Naive thymus-derived CD4-positive, alpha-beta T cell (primary cell): Measurements from ENCODE around the gene KLK15. TPM values are rescaled to one million over a fixed set of nuclear protein-coding genes. Genes with fewer than 3 reads are reported as not detected.

ENCODE experiments used
- ATAC-seq: fragments of 150-1000 bp; cut with Tn5 transposase; 2 replicates; pipeline ENCODE4 v1.10.0; 2021; ENCODE audit warnings: mild to moderate bottlenecking, moderate library complexity
- CTCF ChIA-PET: fragments of 350-600 bp; sonication (Branson Sonifier 250); formaldehyde crosslinking; loops from one replicate; lab custom pipeline; 2021; ENCODE audit warnings: antibody characterized with exemption; lab: Charles Lee
- POLR2A ChIA-PET: fragments of 350-600 bp; sonication (Branson Sonifier 250); formaldehyde crosslinking; loops from one replicate; lab custom pipeline; 2021; ENCODE audit warnings: antibody characterized with exemption, inconsistent platforms; lab: Charles Lee
- DNase-seq, 9 donors: peaks; one replicate each; pipeline versions ENCODE4 v3.0.0 to v3.0.0-alpha.2; 2020 to 2022; ENCODE audit warnings: mixed read lengths in 1 of 9
- H3K27ac ChIP-seq: one replicate; pipeline ENCODE4 v1.7.0; 2013; ENCODE audit warnings: mild to moderate bottlenecking, low read depth, low read length, moderate library complexity
- H3K27me3 ChIP-seq, 2 donors: one replicate each; pipeline ENCODE4 v1.7.0; 2013; ENCODE audit warnings: low read length in 2 of 2, mild to moderate bottlenecking in 2 of 2, moderate library complexity in 2 of 2; ENCODE audit not compliant: control insufficient read depth in 2 of 2, insufficient read depth in 2 of 2
- H3K36me3 ChIP-seq, 3 experiments: 1 replicate in 2 of 3; 2 replicates in 1 of 3; pipeline ENCODE4 v1.7.0; 2013; ENCODE audit warnings: low read length in 3 of 3, mild to moderate bottlenecking in 3 of 3, moderate library complexity in 1 of 3; ENCODE audit not compliant: insufficient read depth in 3 of 3, control insufficient read depth in 2 of 3
- H3K4me1 ChIP-seq, 2 donors: one replicate each; pipeline ENCODE4 v1.7.0; 2013; ENCODE audit warnings: low read length in 2 of 2, mild to moderate bottlenecking in 2 of 2, moderate library complexity in 1 of 2; ENCODE audit not compliant: control insufficient read depth in 2 of 2, insufficient read depth in 2 of 2
- H3K4me3 ChIP-seq: 2 replicates; pipeline ENCODE4 v1.7.0; 2013; ENCODE audit warnings: mild to moderate bottlenecking, low read length
- H3K9me3 ChIP-seq, 3 experiments: 1 replicate in 2 of 3; 2 replicates in 1 of 3; pipeline ENCODE4 v1.7.0; 2013; ENCODE audit warnings: low read length in 3 of 3; ENCODE audit not compliant: control insufficient read depth in 2 of 3
- H3K27ac Mint-ChIP-seq, 9 donors: one replicate each; pipeline ENCODE4 v1.8.0; 2020 to 2022; ENCODE audit warnings: mixed read lengths in 9 of 9, mild to moderate bottlenecking in 8 of 9, moderate library complexity in 5 of 9, inconsistent platforms in 2 of 9
- H3K27me3 Mint-ChIP-seq, 5 donors: one replicate each; pipeline ENCODE4 v1.8.0; 2021 to 2022; ENCODE audit warnings: mixed read lengths in 5 of 5, mild to moderate bottlenecking in 1 of 5
- H3K36me3 Mint-ChIP-seq, 5 donors: one replicate each; pipeline ENCODE4 v1.8.0; 2020 to 2022; ENCODE audit warnings: mixed read lengths in 5 of 5, mild to moderate bottlenecking in 3 of 5, inconsistent platforms in 1 of 5
- H3K4me1 Mint-ChIP-seq, 7 donors: one replicate each; pipeline ENCODE4 v1.8.0; 2020 to 2022; ENCODE audit warnings: mixed read lengths in 7 of 7, mild to moderate bottlenecking in 3 of 7, inconsistent platforms in 1 of 7
- H3K4me3 Mint-ChIP-seq, 10 donors: one replicate each; pipeline ENCODE4 v1.8.0; 2020 to 2022; ENCODE audit warnings: mild to moderate bottlenecking in 10 of 10, mixed read lengths in 10 of 10, moderate library complexity in 6 of 10, inconsistent platforms in 2 of 10
- H3K9me3 Mint-ChIP-seq, 11 donors: one replicate each; pipeline ENCODE4 v1.8.0; 2020 to 2022; ENCODE audit warnings: mixed read lengths in 11 of 11, mild to moderate bottlenecking in 4 of 11, inconsistent platforms in 1 of 11, moderate library complexity in 1 of 11
- intact Hi-C, 2 donors: fragments of 100-400 bp; cut with micrococcal nuclease; formaldehyde crosslinking; loops; one replicate each; pipeline ENCODE4 v1.15.1; 2023
- polyA plus RNA-seq, 2 donors: library from polyadenylated mRNA; unstranded; fragments of 300-500 nt; fragmentation: Illumina TruSeq; gene quantifications; one replicate each; pipeline ENCODE4 v1.2.3, GENCODE V29; 2021
- total RNA-seq, 6 experiments: library from RNA in 5 of 6; stranded (reverse) in 5 of 6; gene quantifications; 1 replicate in 5 of 6; 2 replicates in 1 of 6; pipeline ENCODE4 v1.2.3 and lab custom pipeline; 2021 to 2026

The KLK15 gene
- total and polyA plus RNA-seq, 7 experiments from 2014 or later, result not detected

- POLR2A ChIA-PET, result no interaction called here
- H3K9me3 ChIP-seq, result no peaks in the 10 kb centered on the region
- H3K27me3 ChIP-seq, result peaks cover 0 to 4% of the 10 kb centered on the region in 2 donors
- no peak for DNase-seq
- peaks cover 0 to 8% (median 0%) of the 10 kb centered on the region in 7 donors for H3K4me1 Mint-ChIP-seq
- no peak overlapping the region for H3K27ac Mint-ChIP-seq
- H3K9me3 Mint-ChIP-seq, result peaks cover 0 to 21% (median 3%) of the 10 kb centered on the region in 11 donors
- intact Hi-C loops, result no loop called here
- H3K4me3 Mint-ChIP-seq, result no peak overlapping the region
- H3K36me3 ChIP-seq, result no peaks in the 10 kb centered on the region
- no peak overlapping the region for H3K27ac ChIP-seq
- peaks cover 12 to 73% (median 54%) of the 10 kb centered on the region in 5 donors for H3K27me3 Mint-ChIP-seq
- H3K4me1 ChIP-seq, result no peaks in the 10 kb centered on the region
- CTCF ChIA-PET, result no interaction called here
- no peak overlapping the region for H3K4me3 ChIP-seq
- no peak for ATAC-seq
- peaks cover 0 to 8% (median 0%) of the 10 kb centered on the region in 5 donors for H3K36me3 Mint-ChIP-seq
Observed at GRCh38 chr19:50861010-50861409, 27.6 kb upstream of the KLK15 start.

- Histone ChIP-seq H3K27ac (no peak overlapping the region), H3K4me1 (no peaks in the 10 kb centered on the region), H3K36me3 (no peaks in the 10 kb centered on the region), H3K4me3 (no peak overlapping the region), H3K9me3 (no peaks in the 10 kb centered on the region), H3K27me3 (peaks cover 0 to 4% of the 10 kb centered on the region in 2 donors)
- H3K9me3 Mint-ChIP-seq, result peaks cover 0 to 21% (median 6%) of the 10 kb centered on the region in 11 donors
- peaks cover 15 to 74% (median 61%) of the 10 kb centered on the region in 5 donors for H3K27me3 Mint-ChIP-seq
- no peak for DNase-seq
- ChIA-PET CTCF (no interaction called here), POLR2A (no interaction called here)
- no peak for ATAC-seq
- no peak overlapping the region for H3K27ac Mint-ChIP-seq
- intact Hi-C loops, result no loop called here
- peaks cover 0 to 8% (median 0%) of the 10 kb centered on the region in 5 donors for H3K36me3 Mint-ChIP-seq
- no peak overlapping the region for H3K4me3 Mint-ChIP-seq
- peaks cover 0 to 8% (median 0%) of the 10 kb centered on the region in 7 donors for H3K4me1 Mint-ChIP-seq
Observed at GRCh38 chr19:50859849-50860248, 26.5 kb upstream of the KLK15 start.

- Mint-ChIP-seq H3K36me3 (peaks cover 0 to 12% (median 0%) of the 10 kb centered on the region in 5 donors), H3K4me3 (no peak overlapping the region), H3K27ac (no peak overlapping the region), H3K9me3 (peaks cover 0 to 21% (median 6%) of the 10 kb centered on the region in 11 donors), H3K4me1 (peaks cover 0 to 8% (median 0%) of the 10 kb centered on the region in 7 donors), H3K27me3 (peaks cover 13 to 76% (median 66%) of the 10 kb centered on the region in 5 donors)
- intact Hi-C loops, result no loop called here
- DNase-seq (no peak), ATAC-seq (no peak)
- no peaks in the 10 kb centered on the region for H3K9me3 ChIP-seq
- peaks cover 0 to 4% of the 10 kb centered on the region in 2 donors for H3K27me3 ChIP-seq
- ChIA-PET CTCF (no interaction called here), POLR2A (no interaction called here)
- H3K27ac ChIP-seq, result no peak overlapping the region
- no peak overlapping the region for H3K4me3 ChIP-seq
- H3K4me1 ChIP-seq, result no peaks in the 10 kb centered on the region
- no peaks in the 10 kb centered on the region for H3K36me3 ChIP-seq
Observed at GRCh38 chr19:50858886-50859285, 25.5 kb upstream of the KLK15 start.

GRCh38 chr19:50857366-50857765 lies 24.0 kb upstream of the KLK15 start:
- no peak overlapping the region for H3K27ac ChIP-seq
- no peak overlapping the region for H3K4me3 ChIP-seq

GRCh38 chr19:50854636-50855410 lies 21.4 kb upstream of the KLK15 start, which contains the start of gene KLK3:
KLK3 (plus strand) TSS chr19:50854915; CDS start chr19:50854956, 41 bp downstream.
- Mint-ChIP-seq H3K27me3 (peaks cover 17 to 72% (median 55%) of the 10 kb centered on the region in 5 donors), H3K27ac (no peak within 1 kb of the TSS), H3K36me3 (peaks cover 0 to 14% (median 0%) of the 10 kb centered on the region in 5 donors), H3K4me1 (peaks cover 0 to 8% (median 0%) of the 10 kb centered on the region in 7 donors), H3K4me3 (no peak within 1 kb of the TSS), H3K9me3 (peaks cover 0 to 6% (median under 1%) of the 10 kb centered on the region in 11 donors)
- Histone ChIP-seq H3K4me1 (no peaks in the 10 kb centered on the region), H3K36me3 (no peaks in the 10 kb centered on the region), H3K9me3 (no peaks in the 10 kb centered on the region), H3K27me3 (no peaks in the 10 kb centered on the region), H3K27ac (no peak within 1 kb of the TSS), H3K4me3 (no peak within 1 kb of the TSS)
- ChIA-PET POLR2A (interaction anchor here (0.8 kb wide), 1 partner anchor 534 kb away, joined by 3 read pairs; no protein-coding TSS in a partner anchor), CTCF (no interaction called here)
- ATAC-seq (no peak), DNase-seq (no peak)
- intact Hi-C loops, result no loop called here

More at GRCh38 chr19:50857366-50857765, 24.0 kb upstream of the KLK15 start:
- Mint-ChIP-seq H3K4me1 (peaks cover 0 to 8% (median 0%) of the 10 kb centered on the region in 7 donors), H3K27me3 (peaks cover 17 to 71% (median 62%) of the 10 kb centered on the region in 5 donors), H3K27ac (no peak overlapping the region), H3K4me3 (no peak overlapping the region), H3K9me3 (peaks cover 0 to 21% (median 5%) of the 10 kb centered on the region in 11 donors), H3K36me3 (peaks cover 0 to 12% (median 0%) of the 10 kb centered on the region in 5 donors)
- Histone ChIP-seq H3K9me3 (no peaks in the 10 kb centered on the region), H3K36me3 (no peaks in the 10 kb centered on the region), H3K4me1 (no peaks in the 10 kb centered on the region), H3K27me3 (peaks cover 0 to 4% of the 10 kb centered on the region in 2 donors)
- ATAC-seq, result no peak
- intact Hi-C loops, result no loop called here
- DNase-seq, result no peak
- POLR2A ChIA-PET, result no interaction called here
- CTCF ChIA-PET, result no interaction called here

- CTCF ChIA-PET, result no interaction called here
- H3K9me3 Mint-ChIP-seq, result peaks cover 0 to 5% (median 0%) of the 10 kb centered on the region in 11 donors
- peaks cover 14 to 63% (median 46%) of the 10 kb centered on the region in 5 donors for H3K27me3 Mint-ChIP-seq
Observed at GRCh38 chr19:50851620-50852019, 18.2 kb upstream of the KLK15 start.

More at GRCh38 chr19:50851620-50852019, 18.2 kb upstream of the KLK15 start:
- H3K4me1 Mint-ChIP-seq, result no peaks in the 10 kb centered on the region
- peaks cover 0 to 10% (median 0%) of the 10 kb centered on the region in 5 donors for H3K36me3 Mint-ChIP-seq
- no peak overlapping the region for H3K27ac ChIP-seq
- H3K4me3 ChIP-seq, result no peak overlapping the region
- H3K4me3 Mint-ChIP-seq, result no peak overlapping the region
- intact Hi-C loops, result no loop called here
- no peaks in the 10 kb centered on the region for H3K36me3 ChIP-seq
- ATAC-seq, result no peak
- no peak overlapping the region for H3K27ac Mint-ChIP-seq
- H3K4me1 ChIP-seq, result no peaks in the 10 kb centered on the region
- H3K9me3 ChIP-seq, result no peaks in the 10 kb centered on the region
- DNase-seq, result no peak
- POLR2A ChIA-PET, result no interaction called here
- H3K27me3 ChIP-seq, result no peaks in the 10 kb centered on the region
